ENCODE measurements around the gene PEX10.
"Not testable (repeated sequence)": the region's sequence is repeated elsewhere in the genome, so short reads cannot be mapped to it uniquely, and the experiment has no call there.

The PEX10 gene

DNA sequence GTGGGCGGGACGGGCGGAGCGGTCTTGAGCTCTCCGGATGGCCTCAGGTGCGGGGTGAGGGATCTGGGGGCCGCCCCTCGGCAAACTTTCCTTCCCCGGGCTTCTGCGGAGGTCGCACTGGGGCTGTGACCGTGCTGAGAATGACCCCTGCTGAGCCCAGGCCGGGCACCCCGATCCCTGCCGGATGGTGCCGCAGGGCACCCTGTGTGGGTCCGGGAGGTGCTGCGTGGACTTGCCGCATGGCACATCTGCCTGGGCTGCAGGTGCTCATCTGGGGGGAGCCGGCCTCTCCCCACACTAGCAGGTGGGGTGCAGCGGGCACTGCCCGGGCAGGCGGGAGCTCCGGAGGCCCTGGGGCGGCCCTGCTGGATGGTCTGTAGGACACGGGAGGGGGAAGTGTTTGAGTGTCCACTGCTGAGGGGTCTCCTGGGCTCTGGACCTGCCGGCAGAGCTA lies 31.8 kb upstream of the PEX10 start:
- H3K4me3 ChIP-seq (ENCODE audit: control insufficient read depth, low read depth, low read length) = no peak overlapping the region
- no peak for DNase-seq (ENCODE audit: low read depth)
- TF ChIP-seq, protein P1, sequence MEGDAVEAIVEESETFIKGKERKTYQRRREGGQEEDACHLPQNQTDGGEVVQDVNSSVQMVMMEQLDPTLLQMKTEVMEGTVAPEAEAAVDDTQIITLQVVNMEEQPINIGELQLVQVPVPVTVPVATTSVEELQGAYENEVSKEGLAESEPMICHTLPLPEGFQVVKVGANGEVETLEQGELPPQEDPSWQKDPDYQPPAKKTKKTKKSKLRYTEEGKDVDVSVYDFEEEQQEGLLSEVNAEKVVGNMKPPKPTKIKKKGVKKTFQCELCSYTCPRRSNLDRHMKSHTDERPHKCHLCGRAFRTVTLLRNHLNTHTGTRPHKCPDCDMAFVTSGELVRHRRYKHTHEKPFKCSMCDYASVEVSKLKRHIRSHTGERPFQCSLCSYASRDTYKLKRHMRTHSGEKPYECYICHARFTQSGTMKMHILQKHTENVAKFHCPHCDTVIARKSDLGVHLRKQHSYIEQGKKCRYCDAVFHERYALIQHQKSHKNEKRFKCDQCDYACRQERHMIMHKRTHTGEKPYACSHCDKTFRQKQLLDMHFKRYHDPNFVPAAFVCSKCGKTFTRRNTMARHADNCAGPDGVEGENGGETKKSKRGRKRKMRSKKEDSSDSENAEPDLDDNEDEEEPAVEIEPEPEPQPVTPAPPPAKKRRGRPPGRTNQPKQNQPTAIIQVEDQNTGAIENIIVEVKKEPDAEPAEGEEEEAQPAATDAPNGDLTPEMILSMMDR (conservative IDR thresholded peaks at IDR 0.05; ENCODE audit: control insufficient read depth, insufficient read depth, low read depth, low read length) = no peak

DNA sequence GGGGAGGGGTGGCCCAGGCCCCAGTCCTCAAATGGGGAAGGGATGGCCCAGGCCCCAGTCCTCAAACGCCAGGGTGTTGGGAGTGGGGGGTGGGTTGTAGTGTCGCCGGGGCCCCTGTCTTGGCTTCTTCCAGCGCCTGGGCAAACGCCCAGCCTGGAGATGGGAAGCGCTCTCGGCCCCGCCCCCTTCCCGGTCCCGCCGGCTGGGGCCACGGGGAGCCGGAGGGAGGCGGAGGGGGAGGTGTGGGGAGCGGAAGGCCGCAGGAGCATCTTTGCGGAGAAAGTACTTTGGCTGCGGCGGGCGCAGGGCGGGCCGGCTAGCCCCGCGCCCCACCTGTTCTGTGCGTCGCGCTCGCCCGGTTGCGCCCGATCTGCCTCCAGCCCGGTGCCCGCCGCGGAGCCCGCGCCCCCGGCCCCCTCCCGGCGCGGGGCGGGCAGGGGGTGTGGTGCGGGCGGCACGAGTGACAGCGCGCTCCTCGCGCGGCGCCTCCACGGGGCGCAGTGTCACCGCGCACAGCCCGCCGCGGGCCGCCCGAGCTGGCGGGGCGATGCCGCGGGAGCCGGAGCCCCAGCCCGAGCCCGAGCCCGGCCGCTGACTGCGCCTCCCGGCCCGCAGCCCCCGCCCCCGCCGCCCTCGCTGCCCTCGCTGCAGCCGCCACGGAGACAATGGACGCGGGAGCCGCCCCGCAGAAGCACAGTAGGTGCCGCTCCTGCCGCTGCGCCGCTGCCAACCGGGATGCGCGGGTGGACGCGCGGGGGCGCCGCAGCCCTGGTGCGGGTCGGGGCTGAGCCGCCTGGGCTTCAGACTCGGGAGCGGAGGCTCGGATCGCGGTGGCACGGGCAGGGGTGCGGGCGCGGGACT lies 31.1 kb upstream of the PEX10 start:
- no peak for DNase-seq (ENCODE audit: low read depth)
- TF ChIP-seq, protein P1 (conservative IDR thresholded peaks at IDR 0.05; ENCODE audit: control insufficient read depth, insufficient read depth, low read depth, low read length) = no peak
- H3K4me3 ChIP-seq (ENCODE audit: control insufficient read depth, low read depth, low read length) = no peak overlapping the region

DNA sequence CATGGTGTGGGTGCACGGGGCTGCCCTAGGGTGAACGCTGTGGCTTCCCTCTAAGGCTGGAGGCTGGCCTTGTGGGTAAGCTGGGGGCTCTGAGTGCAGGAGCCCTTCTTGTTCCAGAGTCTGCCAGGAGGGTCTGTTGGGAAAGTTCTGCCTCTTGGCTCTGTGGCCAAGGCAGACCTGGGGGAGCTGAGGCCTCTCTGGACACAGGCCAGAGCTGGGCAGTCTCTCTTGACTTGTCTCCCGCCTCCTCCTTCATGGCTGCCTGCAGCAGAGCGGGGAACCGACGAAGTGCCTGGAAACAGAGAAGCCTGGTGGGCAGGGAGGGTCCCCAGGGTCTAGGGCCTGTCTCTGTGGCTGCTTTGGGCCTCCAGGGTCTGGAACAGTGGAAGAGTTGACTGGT lies 30.3 kb upstream of the PEX10 start:
- no peak for DNase-seq (ENCODE audit: low read depth)
- H3K4me3 ChIP-seq (ENCODE audit: control insufficient read depth, low read depth, low read length) = no peak overlapping the region
- TF ChIP-seq, protein P1 (conservative IDR thresholded peaks at IDR 0.05; ENCODE audit: control insufficient read depth, insufficient read depth, low read depth, low read length) = no peak

DNA sequence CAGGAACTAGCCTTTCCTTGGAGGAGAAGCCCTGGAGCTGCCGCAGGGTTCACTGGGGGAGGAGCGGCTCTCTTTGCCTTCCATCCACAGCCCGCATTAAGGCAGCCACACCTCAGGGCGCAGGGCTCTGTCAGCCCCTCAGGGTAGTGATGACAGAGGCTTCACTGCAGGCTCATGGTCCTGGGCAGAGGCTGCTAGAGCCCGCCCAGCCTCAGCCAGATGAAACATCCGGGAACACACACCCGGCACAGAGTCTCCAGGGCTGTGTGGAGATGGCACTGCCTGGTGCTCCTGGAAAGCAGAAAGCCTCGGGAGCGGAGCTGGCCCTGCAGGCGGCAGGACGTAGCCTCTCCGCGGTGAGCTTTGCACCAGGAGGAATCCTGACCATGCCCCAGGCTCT lies 29.4 kb upstream of the PEX10 start:
- DNase-seq (ENCODE audit: low read depth) = no peak
- H3K4me3 ChIP-seq (ENCODE audit: control insufficient read depth, low read depth, low read length) = no peak overlapping the region
- TF ChIP-seq, protein P1 (conservative IDR thresholded peaks at IDR 0.05; ENCODE audit: control insufficient read depth, insufficient read depth, low read depth, low read length) = no peak

DNA sequence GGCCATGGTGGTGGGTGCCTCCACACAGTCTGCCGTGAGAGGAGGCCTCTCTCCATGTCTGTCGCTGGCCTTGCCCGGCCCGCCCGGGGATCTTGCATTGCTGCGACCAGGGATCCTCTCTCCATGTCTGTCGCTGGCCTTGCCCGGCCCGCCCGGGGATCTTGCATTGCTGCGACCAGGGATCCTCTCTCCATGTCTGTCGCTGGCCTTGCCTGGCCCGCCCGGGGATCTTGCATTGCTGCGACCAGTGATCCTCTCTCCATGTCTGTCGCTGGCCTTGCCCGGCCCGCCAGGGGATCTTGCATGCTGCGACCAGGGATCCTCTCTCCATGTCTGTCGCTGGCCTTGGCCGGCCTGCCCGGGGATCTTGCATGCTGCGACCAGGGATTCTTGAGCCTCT lies 28.0 kb upstream of the PEX10 start:
- not testable (repeated sequence) for DNase-seq (ENCODE audit: low read depth); H3K4me3 ChIP-seq (ENCODE audit: control insufficient read depth, low read depth, low read length)

DNA sequence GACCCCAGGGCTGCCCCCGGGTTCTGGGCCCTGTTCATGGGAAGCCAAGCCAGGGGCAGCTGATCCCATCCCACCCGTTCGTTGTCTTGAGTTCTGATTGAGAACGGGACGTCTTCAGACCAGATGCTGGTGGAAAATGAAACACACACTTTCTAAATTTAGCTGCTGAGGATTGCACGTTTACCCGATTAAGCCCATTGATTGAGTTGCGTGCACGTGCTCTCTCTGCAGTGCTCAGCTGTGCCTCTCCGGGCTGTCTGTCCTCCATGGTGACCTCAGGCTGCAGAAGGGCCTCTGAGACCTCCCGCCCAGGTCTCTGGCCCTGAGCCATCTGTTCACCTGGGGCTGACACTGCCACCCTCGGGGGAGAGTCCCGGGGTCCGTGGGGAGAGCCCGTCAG lies 27.0 kb upstream of the PEX10 start:
- TF ChIP-seq, protein P1 (conservative IDR thresholded peaks at IDR 0.05; ENCODE audit: control insufficient read depth, insufficient read depth, low read depth, low read length) = no peak
- no peak overlapping the region for H3K4me3 ChIP-seq (ENCODE audit: control insufficient read depth, low read depth, low read length)
- no peak for DNase-seq (ENCODE audit: low read depth)

DNA sequence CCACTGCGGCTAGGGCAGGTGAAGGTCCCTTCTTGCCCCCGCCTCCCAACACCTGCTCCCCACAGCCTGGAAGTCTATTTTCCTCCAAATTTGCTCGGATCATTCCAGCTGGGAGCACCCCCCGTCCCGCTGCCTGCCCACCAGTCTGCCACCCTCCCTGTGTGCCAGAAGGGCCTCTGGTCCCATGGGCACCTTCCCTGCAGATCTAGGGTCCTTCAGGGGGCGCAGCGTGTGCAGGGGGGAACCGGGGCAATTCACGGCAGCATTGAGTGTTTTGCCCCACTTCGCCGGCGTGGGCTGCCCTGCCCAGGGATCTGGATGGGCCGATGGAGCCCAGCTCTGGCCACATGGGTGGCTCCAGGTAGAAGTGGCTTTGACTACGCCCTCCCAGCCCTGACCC lies 26.3 kb upstream of the PEX10 start:
- H3K4me3 ChIP-seq (ENCODE audit: control insufficient read depth, low read depth, low read length) = no peak overlapping the region
- no peak for DNase-seq (ENCODE audit: low read depth)
- TF ChIP-seq, protein P1 (conservative IDR thresholded peaks at IDR 0.05; ENCODE audit: control insufficient read depth, insufficient read depth, low read depth, low read length) = no peak
